PC-9 (cell line): ENCODE measurements around the gene KCNN3. TPM values are rescaled to one million over a fixed set of nuclear protein-coding genes. Genes with fewer than 3 reads are reported as not detected.

Experiments
- BruUV-seq: library from RNA; stranded (reverse); fragments of 400-500 nt; replicated peaks from 2 replicates; lab custom pipeline; 2021; lab: Mats Ljungman, UMichigan
- CTCF ChIA-PET: fragments of 300-600 bp; sonication (Branson Sonifier 250); formaldehyde crosslinking; loops from one replicate; lab custom pipeline; 2022; ENCODE audit warnings: antibody characterized with exemption; lab: Charles Lee
- POLR2A ChIA-PET: fragments of 300-600 bp; sonication (Branson Sonifier 250); formaldehyde crosslinking; loops from one replicate; lab custom pipeline; 2022; ENCODE audit warnings: antibody characterized with exemption; ENCODE audit not compliant: unreplicated experiment; lab: Charles Lee
- DNase-seq, 2 experiments: peaks; one replicate each; pipeline versions ENCODE4 v3.0.0 to v3.0.0-alpha.2; 2015 to 2022; ENCODE audit warnings: mixed read lengths in 1 of 2
- H2AFZ ChIP-seq: fragments of 200-600 bp; sonication (generic); 2 replicates; pipeline ENCODE4 v1.8.1; 2017; ENCODE audit warnings: antibody characterized with exemption
- H3F3A ChIP-seq: fragments of 200-600 bp; sonication (generic); 2 replicates; pipeline ENCODE4 v1.8.1; 2017; ENCODE audit warnings: antibody characterized with exemption, mild to moderate bottlenecking, low read depth; ENCODE audit not compliant: insufficient read depth
- H3K27ac ChIP-seq: fragments of 200-600 bp; sonication (generic); 2 replicates; pipeline ENCODE4 v1.6.1; 2016; ENCODE audit warnings: mixed run types
- H3K27me3 ChIP-seq: fragments of 200-600 bp; sonication (generic); 2 replicates; pipeline ENCODE4 v1.6.1; 2016; ENCODE audit warnings: low read depth, mixed run types; ENCODE audit not compliant: insufficient read depth
- H3K36me3 ChIP-seq: fragments of 200-600 bp; sonication (generic); 2 replicates; pipeline ENCODE4 v1.6.1; 2016; ENCODE audit warnings: low read depth, mixed run types
- H3K4me1 ChIP-seq: fragments of 200-600 bp; sonication (generic); replicated peaks from 2 replicates; pipeline ENCODE4 v1.6.1; 2016; ENCODE audit warnings: mixed run types; ENCODE audit not compliant: insufficient read depth
- H3K4me2 ChIP-seq: fragments of 200-600 bp; sonication (generic); 2 replicates; pipeline ENCODE4 v1.6.1; 2017; ENCODE audit warnings: mixed run types
- H3K4me3 ChIP-seq: fragments of 200-600 bp; sonication (generic); 2 replicates; pipeline ENCODE4 v1.6.1; 2016; ENCODE audit warnings: mixed run types
- H3K79me2 ChIP-seq: fragments of 200-600 bp; sonication (generic); 2 replicates; pipeline ENCODE4 v1.6.1; 2017; ENCODE audit warnings: low read depth, mixed run types
- H3K9me2 ChIP-seq: fragments of 200-600 bp; sonication (generic); 2 replicates; pipeline ENCODE4 v1.8.1; 2017; ENCODE audit warnings: mild to moderate bottlenecking; ENCODE audit not compliant: insufficient read depth
- H3K9me3 ChIP-seq: fragments of 200-600 bp; sonication (generic); 2 replicates; pipeline ENCODE4 v1.8.1; 2016; ENCODE audit warnings: low read depth; ENCODE audit not compliant: insufficient read depth
- H4K20me1 ChIP-seq: fragments of 200-600 bp; sonication (generic); 2 replicates; pipeline ENCODE4 v1.8.1; 2017; ENCODE audit not compliant: insufficient read depth
- CTCF ChIP-seq: fragments of 200-600 bp; sonication (generic); conservative IDR thresholded peaks from 2 replicates; pipeline ENCODE4 v1.6.1; 2017; ENCODE audit warnings: mixed run types, antibody characterized with exemption, mild to moderate bottlenecking, moderate library complexity
- EZH2 ChIP-seq: fragments of 200-600 bp; sonication (generic); IDR thresholded peaks from 2 replicates; pipeline ENCODE4 v1.8.0; 2017; ENCODE audit warnings: antibody characterized with exemption, low read depth
- intact Hi-C: fragments of 100-400 bp; cut with micrococcal nuclease; formaldehyde crosslinking; loops from one replicate; pipeline ENCODE4 v1.10.0; 2022; ENCODE audit not compliant: unreplicated experiment
- total RNA-seq: library from RNA; stranded (reverse); gene quantifications from 2 replicates; pipeline ENCODE4 v1.2.3, GENCODE V29; 2021

The KCNN3 gene
- total RNA-seq, 1 experiment from 2014 or later, result 1.1 TPM

- ChIA-PET CTCF (interaction anchor here (0.7 kb wide), 1 partner anchor 8 kb away, joined by 3 read pairs; no protein-coding TSS in a partner anchor), POLR2A (interaction anchor here (1.0 kb wide), 1 partner anchor 12 kb away, joined by 6 read pairs; the partner anchor contains the start of gene KCNN3)
- Histone ChIP-seq H3K36me3 (no peaks in the 10 kb centered on the region), H3K79me2 (no peaks in the 10 kb centered on the region), H3K9me2 (no peaks in the 10 kb centered on the region), H4K20me1 (no peaks in the 10 kb centered on the region), H3K4me1 (peaks cover 10% of the 10 kb centered on the region), H3K9me3 (no peaks in the 10 kb centered on the region), H3F3A (no peaks in the 10 kb centered on the region), H3K4me3 (no peak overlapping the region), H3K27ac (no peak overlapping the region), H3K27me3 (peaks cover 75% of the 10 kb centered on the region), H2AFZ (no peak overlapping the region), H3K4me2 (no peak overlapping the region)
- intact Hi-C loops, result no loop called here
- TF ChIP-seq CTCF, result no peak
- no peak for TF ChIP-seq EZH2
- DNase-seq, result peak in 1 of 2 experiments; percentile 35
- no TSS peak for BruUV-seq
Measured at GRCh38 chr1:154881820-154882535, 11.9 kb upstream of the KCNN3 start.

GRCh38 chr1:154880671-154881070 is 10.6 kb upstream of the KCNN3 start:
- Histone ChIP-seq H3K36me3 (no peaks in the 10 kb centered on the region), H3K9me3 (no peaks in the 10 kb centered on the region), H3K4me2 (no peak overlapping the region), H3K9me2 (no peaks in the 10 kb centered on the region), H4K20me1 (no peaks in the 10 kb centered on the region), H3K79me2 (no peaks in the 10 kb centered on the region), H3K27ac (no peak overlapping the region), H3K4me3 (no peak overlapping the region), H3K27me3 (peaks cover 65% of the 10 kb centered on the region; the same call in 1 of the 2 replicates), H3K4me1 (peaks cover 13% of the 10 kb centered on the region), H2AFZ (no peak overlapping the region), H3F3A (no peaks in the 10 kb centered on the region)
- POLR2A ChIA-PET, result no interaction called here
- intact Hi-C loops, result no loop called here
- BruUV-seq, result no TSS peak
- CTCF ChIA-PET, result no interaction called here
- TF ChIP-seq EZH2 (no peak), CTCF (no peak)
- no peak for DNase-seq

DNA sequence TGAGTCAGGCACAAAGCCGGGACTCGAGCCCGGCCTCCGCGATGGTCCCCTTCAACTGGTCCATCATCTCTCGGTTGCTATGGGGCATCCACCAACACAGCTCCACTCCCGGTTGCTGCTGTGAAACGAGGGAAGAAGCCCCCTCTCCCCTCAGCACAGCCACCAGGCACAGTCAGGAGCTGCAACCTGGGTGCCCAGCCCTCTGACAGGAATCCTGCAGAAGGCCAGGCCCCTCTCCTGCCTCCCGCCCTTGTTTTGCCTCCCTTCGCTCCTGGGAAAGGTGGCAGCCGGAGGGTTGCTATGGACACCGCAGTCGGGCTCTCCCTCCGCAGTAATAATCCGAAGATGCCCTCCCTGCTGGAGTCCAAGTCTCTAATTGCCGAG is 8.9 kb upstream of the KCNN3 start:
- intact Hi-C loops, result loop anchor here (5.0 to 10.0 kb wide), 2 partner anchors 122 to 394 kb away; no protein-coding TSS in a partner anchor
- Histone ChIP-seq H3K4me3 (no peak overlapping the region), H3K9me3 (no peaks in the 10 kb centered on the region), H3K27me3 (peaks cover 59% of the 10 kb centered on the region; the same call in 1 of the 2 replicates), H3K36me3 (no peaks in the 10 kb centered on the region), H3F3A (no peaks in the 10 kb centered on the region), H4K20me1 (no peaks in the 10 kb centered on the region), H3K27ac (no peak overlapping the region), H3K4me1 (peaks cover 13% of the 10 kb centered on the region), H3K79me2 (no peaks in the 10 kb centered on the region), H3K9me2 (no peaks in the 10 kb centered on the region), H3K4me2 (no peak overlapping the region), H2AFZ (no peak overlapping the region)
- CTCF ChIA-PET, result interaction anchor here (0.6 to 1.9 kb wide), 4 partner anchors 172 to 473 kb away, joined by 3 to 11 read pairs (median 8); partner anchors contain the start of gene ADAM15
- no TSS peak for BruUV-seq
- TF ChIP-seq CTCF (no peak), EZH2 (no peak)
- POLR2A ChIA-PET, result no interaction called here
- no peak for DNase-seq
